Measurements from ENCODE around the gene AHCYL1. TPM values are rescaled to one million over a fixed set of nuclear protein-coding genes. Genes with fewer than 3 reads are reported as not detected.
A peak's percentile ranks its signal among the peaks of the same experiment; 100 is the strongest.

The AHCYL1 gene
- total RNA-seq, 1 experiment from 2014 or later: 47.5 TPM

DNA sequence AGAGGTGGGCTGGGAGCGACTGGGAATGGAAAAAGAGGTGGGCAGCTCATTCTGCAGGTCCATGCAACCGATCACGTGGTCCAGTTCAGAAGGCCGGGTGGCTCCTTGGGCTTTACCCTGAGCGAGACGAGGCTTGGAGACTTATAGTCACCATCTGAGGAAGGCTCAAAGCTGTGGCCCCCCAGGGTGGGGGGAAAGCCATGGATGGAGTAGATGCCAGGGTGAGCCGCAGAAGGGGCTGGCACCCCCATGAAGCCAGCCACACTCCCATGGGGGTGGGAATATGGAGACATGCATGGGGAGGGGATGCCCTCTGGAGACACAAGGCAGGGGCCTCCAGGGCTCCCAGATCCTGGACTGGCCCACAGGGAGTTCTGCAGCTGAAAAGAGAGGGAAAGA is 76.1 kb downstream of the AHCYL1 start:
- no peak for DNase-seq (ENCODE audit: low read depth)

DNA sequence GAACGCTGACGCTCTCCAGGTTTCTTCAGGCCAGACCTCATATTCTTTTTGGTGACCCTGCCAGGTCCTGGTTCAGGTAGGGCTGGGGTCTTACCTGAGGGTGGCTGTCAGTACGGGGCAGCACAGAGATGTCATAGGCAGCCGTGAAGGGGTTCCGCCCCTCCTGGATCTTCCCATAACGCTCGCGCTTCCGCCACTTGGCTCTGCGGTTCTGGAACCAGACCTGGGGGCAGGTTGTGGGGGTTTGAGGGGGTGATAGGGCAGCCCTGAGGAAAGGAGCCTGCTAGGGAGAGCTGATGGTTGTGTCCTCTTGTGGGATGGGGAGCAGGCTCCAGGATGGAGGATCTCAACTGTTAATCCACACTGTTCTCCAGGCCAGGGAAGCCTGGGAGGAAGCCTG is 76.8 kb downstream of the AHCYL1 start:
- no peak for DNase-seq (ENCODE audit: low read depth)

DNA sequence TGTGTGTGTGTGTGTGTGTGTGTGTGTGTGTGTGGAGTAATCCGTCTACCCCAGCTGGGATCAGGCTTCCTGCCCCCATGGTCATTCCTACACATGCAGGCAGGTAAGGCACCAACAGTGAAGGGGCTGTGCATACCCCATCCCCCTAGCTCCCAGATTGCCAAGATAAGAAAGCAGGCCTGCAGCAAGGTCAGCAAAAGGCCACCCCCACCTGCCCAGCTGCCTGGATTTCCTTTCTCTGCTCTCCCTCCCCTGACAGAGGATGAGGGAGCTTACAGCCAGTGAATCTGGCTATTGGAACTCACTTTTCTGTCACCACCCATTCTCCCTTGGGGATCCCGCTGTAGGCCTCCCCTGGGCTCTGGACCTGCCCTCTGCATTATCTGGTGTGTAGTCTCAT is 78.0 kb downstream of the AHCYL1 start:
- no peak for DNase-seq (ENCODE audit: low read depth)

DNA sequence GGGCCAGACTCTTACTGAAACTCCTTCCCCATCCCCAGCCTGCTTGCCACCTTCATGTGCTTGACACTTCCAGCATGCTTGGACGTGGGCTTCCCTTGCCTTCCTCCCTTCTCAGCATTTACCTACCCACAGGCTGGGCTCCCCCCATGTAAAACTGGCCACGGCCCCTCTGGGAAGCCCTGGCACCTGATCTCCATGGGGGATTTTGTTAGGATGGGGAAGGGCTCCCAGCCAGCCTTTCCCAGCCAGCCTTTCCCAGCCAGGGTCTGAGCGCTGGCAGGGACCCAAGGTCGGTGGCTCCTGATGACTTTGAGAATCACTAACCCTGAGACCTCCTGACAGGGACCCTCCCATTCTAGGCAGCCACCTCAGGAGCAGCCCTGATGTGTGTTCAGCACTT is 79.2 kb downstream of the AHCYL1 start:
- no peak for DNase-seq (ENCODE audit: low read depth)

DNA sequence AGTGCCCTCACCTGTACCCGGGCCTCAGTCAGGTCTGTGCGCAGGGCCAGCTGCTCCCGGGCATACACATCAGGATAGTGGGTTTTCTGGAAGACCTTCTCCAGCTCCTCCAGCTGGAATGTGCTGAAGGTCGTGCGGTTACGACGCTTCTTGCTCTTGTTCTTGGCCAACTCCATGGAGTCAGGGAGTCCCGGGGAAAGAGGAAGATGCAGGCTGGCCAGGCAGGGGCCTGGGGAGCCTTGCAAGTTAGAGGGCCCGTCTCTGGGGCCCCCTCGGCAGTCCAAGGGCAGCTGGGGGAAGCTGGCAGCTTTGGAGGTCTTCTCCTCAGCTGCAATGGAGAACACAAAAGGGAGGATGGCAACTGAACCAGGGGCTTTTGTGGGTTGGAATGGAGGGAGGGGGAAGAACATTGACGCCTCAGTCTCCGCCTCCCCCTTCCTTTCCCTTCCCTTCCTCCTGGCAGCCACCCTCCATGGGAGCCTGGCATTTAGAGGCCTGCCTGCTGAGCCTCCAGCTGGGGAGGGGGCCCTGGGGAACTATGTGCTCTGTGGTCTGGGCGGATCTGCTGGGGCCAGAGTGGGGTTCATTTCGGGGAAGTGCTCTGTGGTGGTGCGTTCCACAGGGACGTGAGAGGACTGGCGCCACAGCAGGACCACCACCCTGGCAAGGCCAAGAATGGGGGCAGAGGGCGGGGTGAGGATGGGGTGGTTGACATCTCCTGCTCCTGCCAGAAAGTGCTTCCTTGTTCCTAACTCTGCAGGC is 80.2 kb downstream of the AHCYL1 start:
- DNase-seq (ENCODE audit: low read depth): no peak

DNA sequence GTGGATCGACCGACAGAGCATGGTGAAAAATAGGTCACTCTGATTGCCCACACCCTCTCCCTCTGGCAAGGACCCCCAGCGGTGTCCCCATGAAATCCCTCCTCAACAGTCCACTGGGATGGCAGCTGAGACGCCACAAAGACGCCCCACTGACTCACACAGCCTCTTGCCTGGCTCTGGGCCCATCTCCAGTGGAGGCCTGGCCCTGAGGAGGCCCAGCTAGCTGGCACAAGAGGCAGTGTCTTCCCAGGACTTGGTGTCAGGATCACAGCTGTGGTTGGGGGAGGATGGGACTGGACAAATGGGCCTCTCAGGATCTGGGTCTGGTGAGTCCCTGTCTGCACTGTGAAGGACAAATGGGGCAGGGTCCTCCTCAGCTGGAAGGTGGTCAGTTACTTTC is 81.3 kb downstream of the AHCYL1 start:
- peak; percentile 62 for DNase-seq (ENCODE audit: low read depth)

DNA sequence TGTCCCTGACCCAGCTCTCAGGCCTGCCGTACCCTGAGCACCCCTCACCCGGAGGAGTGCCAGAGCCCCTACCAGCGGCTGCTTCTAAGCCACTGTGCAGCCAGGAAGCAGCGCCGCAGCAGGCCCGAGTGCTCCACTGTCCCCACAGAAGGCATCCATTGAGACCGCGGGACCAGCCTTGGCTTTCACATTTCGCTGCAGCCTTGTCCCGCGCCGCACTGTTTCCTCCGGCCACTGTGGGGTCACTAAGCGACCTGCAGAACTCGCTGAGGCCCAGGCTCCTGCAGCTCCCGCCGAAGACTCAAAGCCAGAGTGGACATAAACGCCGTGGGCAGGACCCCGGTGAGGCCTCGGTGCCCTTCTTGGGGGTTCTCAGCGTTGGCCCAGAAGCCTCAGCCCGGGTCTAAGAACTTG is 82.9 kb downstream of the AHCYL1 start:
- no peak for DNase-seq (ENCODE audit: low read depth)

DNA sequence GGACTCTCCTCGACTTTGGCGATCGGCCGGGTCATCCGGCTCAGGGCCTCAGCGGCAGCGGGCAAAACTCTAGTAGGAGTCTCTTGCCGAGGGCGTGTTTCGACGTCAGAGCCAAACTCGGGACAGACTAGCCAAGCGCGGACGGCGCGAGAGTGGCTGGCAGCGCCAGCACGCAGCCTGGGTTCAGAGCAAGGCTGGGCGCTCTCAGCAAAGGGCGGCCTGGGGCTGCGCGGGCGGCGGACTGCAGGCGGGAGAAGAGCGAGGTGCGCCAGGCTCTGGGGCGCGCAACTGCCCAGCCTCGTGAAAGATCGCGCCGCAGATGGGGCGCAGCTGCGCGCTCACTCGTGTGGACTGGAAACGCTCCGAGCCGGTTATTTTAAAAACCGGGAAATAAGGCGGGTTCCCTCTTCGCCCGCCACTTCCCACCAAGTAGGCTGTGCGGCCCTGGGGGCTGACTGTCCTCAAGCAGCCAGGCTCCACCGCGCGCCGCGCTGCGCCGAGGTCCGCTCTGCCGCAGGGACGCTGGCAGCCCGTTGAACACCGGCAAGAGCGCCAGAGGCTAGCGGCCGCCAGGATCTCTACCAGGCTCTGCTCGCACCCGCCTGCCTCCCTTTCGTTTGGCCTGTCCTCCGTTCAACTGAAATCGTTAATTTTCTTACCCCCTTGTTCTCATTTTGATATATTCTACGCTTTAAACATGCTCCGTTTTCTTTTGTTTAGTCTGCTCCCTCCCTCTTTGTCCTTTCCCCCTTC is 83.5 kb downstream of the AHCYL1 start:
- DNase-seq (ENCODE audit: low read depth): no peak

DNA sequence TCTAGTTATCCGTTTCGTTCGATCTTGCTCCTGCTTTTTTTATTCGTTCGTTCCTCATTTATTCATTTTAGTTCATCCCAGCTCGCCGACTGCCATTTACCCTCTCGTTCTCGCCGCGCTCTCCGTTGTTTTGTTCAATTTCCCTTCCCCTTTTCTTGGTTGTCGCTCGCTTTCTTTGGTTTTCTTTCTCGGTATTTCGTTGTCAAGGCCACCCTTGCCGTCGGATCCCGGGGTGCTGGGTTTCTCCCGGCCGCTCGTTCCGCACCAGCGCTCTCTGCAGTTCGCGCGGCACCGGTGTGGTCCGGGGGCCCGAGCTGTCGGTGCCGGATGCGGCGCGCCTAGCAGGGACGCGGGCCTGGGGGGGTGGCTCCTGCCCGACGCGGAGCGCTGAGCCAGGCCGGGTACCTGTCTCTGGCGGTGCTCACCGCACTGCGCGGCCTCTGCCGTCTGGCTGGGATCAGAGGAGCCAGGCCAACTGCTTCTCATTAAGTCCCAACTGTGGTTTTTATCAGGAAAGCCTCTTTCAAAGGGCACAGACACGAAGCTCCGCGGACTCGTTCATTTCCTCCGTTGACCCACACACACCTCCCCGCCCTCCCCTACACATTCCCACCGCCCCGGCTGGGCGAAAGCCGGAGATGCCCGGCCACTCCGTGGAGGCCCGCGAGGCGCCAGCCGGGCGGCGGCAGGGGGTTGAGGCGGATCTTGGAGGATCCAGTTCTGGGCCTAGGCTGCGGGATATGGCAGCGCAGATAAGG is 84.3 kb downstream of the AHCYL1 start:
- no peak for DNase-seq (ENCODE audit: low read depth)

DNA sequence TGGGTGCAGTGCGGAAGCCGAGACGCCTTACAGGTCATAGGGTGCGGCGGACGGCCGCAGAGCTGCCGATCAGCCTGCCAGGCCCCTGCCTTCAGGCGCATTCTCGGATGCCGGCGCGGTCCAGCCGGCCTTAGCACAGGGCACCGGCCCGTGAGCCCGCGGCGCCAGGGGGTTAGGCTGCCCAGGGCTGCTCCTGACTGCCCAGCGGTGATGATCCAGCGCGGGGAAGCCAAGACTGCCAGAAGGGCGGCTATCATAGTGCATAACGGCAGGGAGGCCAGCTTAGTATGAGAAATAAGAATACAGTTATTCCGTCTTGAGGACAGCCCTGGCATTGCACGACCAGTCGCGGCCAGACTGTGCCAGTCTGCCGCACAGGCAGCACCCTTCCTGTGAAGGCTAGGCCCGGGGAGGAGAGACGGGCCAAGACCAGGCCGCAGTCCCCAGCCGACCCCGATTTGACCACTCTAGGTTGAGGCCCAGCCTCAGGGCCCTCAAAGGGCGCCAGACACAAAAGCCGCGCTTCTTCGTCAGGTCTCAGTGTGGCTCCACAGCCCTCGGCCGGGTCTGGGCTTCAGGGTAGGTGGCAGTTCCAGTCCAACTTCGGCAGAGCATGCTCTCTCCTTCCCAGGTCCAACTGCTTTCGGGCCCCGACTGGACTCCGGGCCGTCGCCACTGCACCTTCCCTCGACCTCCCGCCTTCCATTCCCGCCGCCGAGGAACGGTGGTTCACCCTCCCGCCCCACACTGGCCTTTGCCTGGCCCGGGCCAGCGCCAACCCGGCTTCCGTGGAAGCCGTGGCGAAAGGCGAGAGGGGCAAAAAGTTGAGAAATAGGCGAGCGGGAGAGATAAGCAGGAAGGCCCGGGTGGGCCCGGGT is 85.1 kb downstream of the AHCYL1 start:
- DNase-seq (ENCODE audit: low read depth): no peak

DNA sequence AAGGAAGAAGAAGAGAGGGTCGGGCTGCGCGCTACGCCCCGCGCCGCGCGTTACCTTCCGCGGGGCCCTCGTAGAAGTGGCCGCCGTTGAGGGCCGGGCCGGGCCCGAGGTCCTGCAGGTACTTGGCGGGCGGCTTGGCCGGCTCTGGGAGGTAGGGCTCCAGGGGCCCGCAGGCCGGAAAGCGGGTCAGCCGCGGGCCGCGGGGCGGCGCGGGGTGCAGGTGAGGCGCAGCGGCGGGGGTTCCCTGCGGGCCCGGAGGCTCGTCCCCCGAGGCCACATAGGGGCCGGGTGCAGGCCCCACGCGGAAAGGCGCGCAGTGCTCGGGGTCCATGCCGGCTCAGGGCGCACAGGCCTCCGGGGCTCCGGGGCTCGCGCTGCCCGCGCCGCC is 85.7 kb downstream of the AHCYL1 start:
- no peak for DNase-seq (ENCODE audit: low read depth)

DNA sequence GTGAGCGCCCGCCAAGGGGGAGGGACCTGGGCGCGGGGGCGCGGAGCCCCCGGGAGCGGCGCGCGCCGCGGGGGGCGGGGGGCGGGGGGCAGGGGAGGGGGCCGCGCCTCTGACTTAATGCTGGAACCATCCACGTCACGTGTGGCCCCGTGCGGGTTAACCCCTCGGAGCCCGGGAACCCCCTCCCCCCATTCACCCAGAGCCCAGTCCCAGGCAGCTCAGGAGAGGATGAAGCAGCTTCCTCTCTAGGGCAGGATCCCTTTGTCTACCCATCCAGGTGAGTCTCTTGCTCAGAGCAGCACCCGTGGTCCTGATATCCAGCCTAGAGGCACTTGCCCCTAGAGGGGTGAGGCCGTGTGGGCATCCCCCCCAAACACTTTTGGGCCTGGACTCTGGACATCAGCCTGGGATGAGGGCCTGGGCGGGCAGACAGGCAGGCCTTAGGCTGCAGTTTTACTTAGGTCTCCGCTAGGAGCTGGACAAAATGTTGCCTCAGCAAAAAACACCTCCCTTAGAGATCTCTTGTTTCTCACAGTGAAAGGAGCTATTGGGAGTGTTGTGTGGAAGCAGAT is 86.2 kb downstream of the AHCYL1 start, which contains the start of gene ALX3:
Gene ALX3 (minus strand): TSS at position 2 of the 572 bp plus-strand sequence. CDS start 60 bp downstream, outside the sequence.
- DNase-seq (ENCODE audit: low read depth): no peak

Other genes with a start within 250 kb of the AHCYL1 start
- gene GSTM3, start 243.7 kb upstream of the AHCYL1 start, total RNA-seq (2014; rRNA removed; shearing (Covaris generic)): 229 and 247 TPM in 2 replicates
- not detected in 2 replicates for gene EPS8L3, start 220.8 kb upstream of the AHCYL1 start, total RNA-seq (2014; rRNA removed; shearing (Covaris generic))
- 35.4 and 51.5 TPM in 2 replicates for gene CSF1, start 73.9 kb upstream of the AHCYL1 start, total RNA-seq (2014; rRNA removed; shearing (Covaris generic))
- gene STRIP1, start 49.9 kb downstream of the AHCYL1 start, total RNA-seq (2014; rRNA removed; shearing (Covaris generic)): 25.7 and 27.6 TPM in 2 replicates
- gene ALX3, start 85.9 kb downstream of the AHCYL1 start, total RNA-seq (2014; rRNA removed; shearing (Covaris generic)): not detected in 2 replicates
- gene UBL4B, start 127.7 kb downstream of the AHCYL1 start, total RNA-seq (2014; rRNA removed; shearing (Covaris generic)): 0.24 TPM in 1 of 2 replicates, not detected in the other
- gene SLC6A17, start 165.7 kb downstream of the AHCYL1 start, total RNA-seq (2014; rRNA removed; shearing (Covaris generic)): 1.2 and 1.8 TPM in 2 replicates
- gene KCNC4, start 225.5 kb downstream of the AHCYL1 start, total RNA-seq (2014; rRNA removed; shearing (Covaris generic)): 0.84 and 2.0 TPM in 2 replicates